ENCODE data around the gene AQP9.

DNA sequence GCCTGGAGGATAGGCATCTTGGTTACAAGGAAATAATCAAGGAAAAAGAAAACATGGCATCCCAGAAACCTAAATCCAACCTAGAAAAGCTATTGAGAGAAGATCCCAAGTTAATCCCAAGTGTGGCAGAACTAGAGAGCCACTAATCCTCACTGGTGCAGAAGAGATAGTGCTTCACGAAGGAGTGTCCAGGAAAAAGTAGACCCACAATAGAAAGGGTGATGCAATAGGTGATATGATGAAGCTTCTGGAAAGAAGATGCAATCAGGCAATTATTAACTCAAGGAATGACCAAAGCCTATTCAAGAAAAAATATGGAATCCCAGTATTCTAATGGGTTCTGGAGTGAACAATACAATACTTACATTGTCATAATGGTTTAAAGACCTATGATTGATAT, 95.2 kb downstream of the AQP9 start:
- no peak for TF ChIP-seq EZH2 (IDR thresholded peaks at IDR 0.05; ENCODE audit: borderline replicate concordance, low read length)
- TF ChIP-seq, protein P1, sequence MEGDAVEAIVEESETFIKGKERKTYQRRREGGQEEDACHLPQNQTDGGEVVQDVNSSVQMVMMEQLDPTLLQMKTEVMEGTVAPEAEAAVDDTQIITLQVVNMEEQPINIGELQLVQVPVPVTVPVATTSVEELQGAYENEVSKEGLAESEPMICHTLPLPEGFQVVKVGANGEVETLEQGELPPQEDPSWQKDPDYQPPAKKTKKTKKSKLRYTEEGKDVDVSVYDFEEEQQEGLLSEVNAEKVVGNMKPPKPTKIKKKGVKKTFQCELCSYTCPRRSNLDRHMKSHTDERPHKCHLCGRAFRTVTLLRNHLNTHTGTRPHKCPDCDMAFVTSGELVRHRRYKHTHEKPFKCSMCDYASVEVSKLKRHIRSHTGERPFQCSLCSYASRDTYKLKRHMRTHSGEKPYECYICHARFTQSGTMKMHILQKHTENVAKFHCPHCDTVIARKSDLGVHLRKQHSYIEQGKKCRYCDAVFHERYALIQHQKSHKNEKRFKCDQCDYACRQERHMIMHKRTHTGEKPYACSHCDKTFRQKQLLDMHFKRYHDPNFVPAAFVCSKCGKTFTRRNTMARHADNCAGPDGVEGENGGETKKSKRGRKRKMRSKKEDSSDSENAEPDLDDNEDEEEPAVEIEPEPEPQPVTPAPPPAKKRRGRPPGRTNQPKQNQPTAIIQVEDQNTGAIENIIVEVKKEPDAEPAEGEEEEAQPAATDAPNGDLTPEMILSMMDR (IDR thresholded peaks at IDR 0.05; ENCODE audit: low read length): no peak

All from OCI-LY1 (cell line).